Measurements from ENCODE around the gene PSAPL1. TPM values are rescaled to one million over a fixed set of nuclear protein-coding genes. Genes with fewer than 3 reads are reported as not detected.

Gene PSAPL1
- total RNA-seq, 1 experiment from 2014 or later = not detected

- POLR2A ChIA-PET (ENCODE audit: low non-redundant PET) = no interaction called here
- no TSS peak for BruUV-seq (replicated peaks)
- CTCF ChIA-PET = no interaction called here
Observed at GRCh38 chr4:7478665-7479064, 43.9 kb upstream of the PSAPL1 start.

GRCh38 chr4:7477695-7478094 is 43.0 kb upstream of the PSAPL1 start:
- no peak for TF ChIP-seq CTCF (conservative IDR thresholded peaks at IDR 0.05; ENCODE audit: low read depth, low read length)
- TF ChIP-seq EZH2 (IDR thresholded peaks at IDR 0.05; ENCODE audit: borderline replicate concordance, low read depth, low read length, poor library complexity, severe bottlenecking) = no peak
- POLR2A ChIA-PET (ENCODE audit: low non-redundant PET) = no interaction called here
- Histone ChIP-seq H3K27me3 (replicated peaks; ENCODE audit: insufficient read depth, low read depth, low read length, poor library complexity) (no peaks in the 10 kb centered on the region), H3K27ac (ENCODE audit: low read depth, low read length, poor library complexity, severe bottlenecking) (no peak overlapping the region), H3K9me3 (ENCODE audit: low read depth, low read length, poor library complexity, severe bottlenecking) (no peaks in the 10 kb centered on the region), H3K4me3 (ENCODE audit: low read depth, low read length, poor library complexity, severe bottlenecking) (no peak overlapping the region), H3K36me3 (ENCODE audit: insufficient read depth, low read length, poor library complexity, severe bottlenecking) (no peaks in the 10 kb centered on the region), H3K4me1 (ENCODE audit: insufficient read depth, low read length, poor library complexity, severe bottlenecking) (peaks cover 8% of the 10 kb centered on the region)
- intact Hi-C loops (cut with micrococcal nuclease; ENCODE audit: unreplicated experiment) = no loop called here
- BruUV-seq (replicated peaks) = no TSS peak
- CTCF ChIA-PET = no interaction called here
- DNase-seq (ENCODE audit: low spot score) = no peak

More at GRCh38 chr4:7478665-7479064, 43.9 kb upstream of the PSAPL1 start:
- H3K4me1 ChIP-seq (ENCODE audit: insufficient read depth, low read length, poor library complexity, severe bottlenecking) = no peaks in the 10 kb centered on the region
- no peak overlapping the region for H3K4me3 ChIP-seq (ENCODE audit: low read depth, low read length, poor library complexity, severe bottlenecking)
- H3K27ac ChIP-seq (ENCODE audit: low read depth, low read length, poor library complexity, severe bottlenecking) = no peak overlapping the region
- TF ChIP-seq CTCF (conservative IDR thresholded peaks at IDR 0.05; ENCODE audit: low read depth, low read length) = no peak
- no peak for TF ChIP-seq EZH2 (IDR thresholded peaks at IDR 0.05; ENCODE audit: borderline replicate concordance, low read depth, low read length, poor library complexity, severe bottlenecking)
- H3K36me3 ChIP-seq (ENCODE audit: insufficient read depth, low read length, poor library complexity, severe bottlenecking) = no peaks in the 10 kb centered on the region
- intact Hi-C loops (cut with micrococcal nuclease; ENCODE audit: unreplicated experiment) = no loop called here
- H3K27me3 ChIP-seq (replicated peaks; ENCODE audit: insufficient read depth, low read depth, low read length, poor library complexity) = no peaks in the 10 kb centered on the region
- H3K9me3 ChIP-seq (ENCODE audit: low read depth, low read length, poor library complexity, severe bottlenecking) = no peaks in the 10 kb centered on the region
- DNase-seq (ENCODE audit: low spot score) = no peak

GRCh38 chr4:7476820-7477219 is 42.1 kb upstream of the PSAPL1 start:
- no TSS peak for BruUV-seq (replicated peaks)
- H3K4me3 ChIP-seq (ENCODE audit: low read depth, low read length, poor library complexity, severe bottlenecking) = no peak overlapping the region
- POLR2A ChIA-PET (ENCODE audit: low non-redundant PET) = no interaction called here

More at GRCh38 chr4:7476820-7477219, 42.1 kb upstream of the PSAPL1 start:
- no peak for DNase-seq (ENCODE audit: low spot score)
- intact Hi-C loops (cut with micrococcal nuclease; ENCODE audit: unreplicated experiment) = no loop called here
- Histone ChIP-seq H3K27me3 (replicated peaks; ENCODE audit: insufficient read depth, low read depth, low read length, poor library complexity) (no peaks in the 10 kb centered on the region), H3K9me3 (ENCODE audit: low read depth, low read length, poor library complexity, severe bottlenecking) (no peaks in the 10 kb centered on the region), H3K36me3 (ENCODE audit: insufficient read depth, low read length, poor library complexity, severe bottlenecking) (no peaks in the 10 kb centered on the region), H3K4me1 (ENCODE audit: insufficient read depth, low read length, poor library complexity, severe bottlenecking) (peaks cover 15% of the 10 kb centered on the region), H3K27ac (ENCODE audit: low read depth, low read length, poor library complexity, severe bottlenecking) (no peak overlapping the region)
- CTCF ChIA-PET = no interaction called here
- no peak for TF ChIP-seq EZH2 (IDR thresholded peaks at IDR 0.05; ENCODE audit: borderline replicate concordance, low read depth, low read length, poor library complexity, severe bottlenecking)
- no peak for TF ChIP-seq CTCF (conservative IDR thresholded peaks at IDR 0.05; ENCODE audit: low read depth, low read length)
